ENCODE data around the gene GARNL3.

GRCh38 chr9:127323393-127323792 lies 58.8 kb downstream of the GARNL3 start:
- no peak for TF ChIP-seq GABPA (IDR thresholded peaks at IDR 0.05; ENCODE audit: low read depth)
- no peak for TF ChIP-seq CTCF (IDR thresholded peaks at IDR 0.05; ENCODE audit: insufficient read depth, low read length)

Data from HL-60 (cell line).